ENCODE data around the gene DLAT.
"Not testable (repeated sequence)": the region's sequence is repeated elsewhere in the genome, so short reads cannot be mapped to it uniquely, and the experiment has no call there.

Gene DLAT

GRCh38 chr11:112011451-112011850 is 13.8 kb upstream of the DLAT start:
- not testable (repeated sequence) for H3K27me3 ChIP-seq (ENCODE audit: insufficient read depth, poor library complexity, severe bottlenecking); H3K4me3 ChIP-seq (replicated peaks; ENCODE audit: insufficient read depth, low read length); H3K27ac ChIP-seq (replicated peaks); DNase-seq (ENCODE audit: low read depth in 1 of 2, low spot score in 1 of 2)

GRCh38 chr11:112012874-112013273 is 12.3 kb upstream of the DLAT start:
- DNase-seq (ENCODE audit: low read depth in 1 of 2, low spot score in 1 of 2): no peak
- H3K4me3 ChIP-seq (replicated peaks; ENCODE audit: insufficient read depth, low read length): no peak overlapping the region
- TF ChIP-seq GABPA (IDR thresholded peaks at IDR 0.05; ENCODE audit: low read depth) (no peak), POLR2AphosphoS5 (IDR thresholded peaks at IDR 0.05; ENCODE audit: low read depth) (no peak), REST (IDR thresholded peaks at IDR 0.05; ENCODE audit: insufficient replicate concordance, low read depth) (no peak), CTCF (IDR thresholded peaks at IDR 0.05; ENCODE audit: insufficient read depth, low read length) (no peak), SPI1 (IDR thresholded peaks at IDR 0.05; ENCODE audit: borderline replicate concordance, low read depth) (no peak)
- H3K27me3 ChIP-seq (ENCODE audit: insufficient read depth, poor library complexity, severe bottlenecking): no peaks in the 10 kb centered on the region
- H3K27ac ChIP-seq (replicated peaks): no peak overlapping the region

GRCh38 chr11:112013497-112014164 is 11.6 kb upstream of the DLAT start:
- no peak for DNase-seq (ENCODE audit: low read depth in 1 of 2, low spot score in 1 of 2)
- no peak for TF ChIP-seq POLR2AphosphoS5 (IDR thresholded peaks at IDR 0.05; ENCODE audit: low read depth)
- TF ChIP-seq CTCF (IDR thresholded peaks at IDR 0.05; ENCODE audit: insufficient read depth, low read length): no peak
- TF ChIP-seq REST (IDR thresholded peaks at IDR 0.05; ENCODE audit: insufficient replicate concordance, low read depth): no peak
- TF ChIP-seq GABPA (IDR thresholded peaks at IDR 0.05; ENCODE audit: low read depth): no peak
- no peak for TF ChIP-seq SPI1 (IDR thresholded peaks at IDR 0.05; ENCODE audit: borderline replicate concordance, low read depth)
- H3K27ac ChIP-seq (replicated peaks): no peak overlapping the region
- no peaks in the 10 kb centered on the region for H3K27me3 ChIP-seq (ENCODE audit: insufficient read depth, poor library complexity, severe bottlenecking)
- H3K4me3 ChIP-seq (replicated peaks; ENCODE audit: insufficient read depth, low read length): no peak overlapping the region

GRCh38 chr11:112016088-112016764 is 9.0 kb upstream of the DLAT start:
- H3K27me3 ChIP-seq (ENCODE audit: insufficient read depth, poor library complexity, severe bottlenecking): no peaks in the 10 kb centered on the region
- no peak overlapping the region for H3K4me3 ChIP-seq (replicated peaks; ENCODE audit: insufficient read depth, low read length)
- no peak overlapping the region for H3K27ac ChIP-seq (replicated peaks)
- no peak for DNase-seq (ENCODE audit: low read depth in 1 of 2, low spot score in 1 of 2)
- TF ChIP-seq GABPA (IDR thresholded peaks at IDR 0.05; ENCODE audit: low read depth): no peak
- TF ChIP-seq POLR2AphosphoS5 (IDR thresholded peaks at IDR 0.05; ENCODE audit: low read depth): no peak
- TF ChIP-seq CTCF (IDR thresholded peaks at IDR 0.05; ENCODE audit: insufficient read depth, low read length): no peak
- TF ChIP-seq REST (IDR thresholded peaks at IDR 0.05; ENCODE audit: insufficient replicate concordance, low read depth): no peak
- no peak for TF ChIP-seq SPI1 (IDR thresholded peaks at IDR 0.05; ENCODE audit: borderline replicate concordance, low read depth)

Data from HL-60 (cell line).